Astrocyte (in vitro differentiated cells and primary cell): ENCODE data around the gene VPS41.

Source experiments
- EZH2 ChIP-seq: IDR thresholded peaks from 2 replicates; pipeline ENCODE4 v1.6.1; 2012; ENCODE audit warnings: mild to moderate bottlenecking, low read length, inconsistent platforms; ENCODE audit not compliant: insufficient read depth
- TF ChIP-seq, protein P1 (sequence below): IDR thresholded peaks from 2 replicates; pipeline ENCODE4 v1.5.1; 2011; ENCODE audit warnings: low read depth, mild to moderate bottlenecking, inconsistent platforms, low read length, moderate library complexity; ENCODE audit not compliant: insufficient read depth

DNA sequence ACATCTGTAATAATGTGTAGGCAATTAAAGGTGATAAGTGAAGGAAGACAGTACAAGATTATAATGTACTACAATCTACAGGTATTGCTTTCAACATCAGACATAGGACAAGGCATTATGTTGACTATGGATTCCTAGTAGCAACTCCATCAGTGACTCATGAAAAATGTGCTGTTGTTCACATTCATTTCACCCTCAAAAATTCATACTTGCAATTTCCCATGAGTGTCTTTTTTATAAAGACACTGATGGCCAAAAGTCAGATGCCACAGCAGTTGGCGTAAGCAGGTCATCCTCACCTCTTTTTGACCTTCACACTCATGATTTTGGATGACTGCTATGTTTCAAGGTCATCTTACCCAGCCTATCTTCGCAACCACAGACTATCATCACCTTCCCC is 177.8 kb downstream of the VPS41 start:
- TF ChIP-seq, protein P1, sequence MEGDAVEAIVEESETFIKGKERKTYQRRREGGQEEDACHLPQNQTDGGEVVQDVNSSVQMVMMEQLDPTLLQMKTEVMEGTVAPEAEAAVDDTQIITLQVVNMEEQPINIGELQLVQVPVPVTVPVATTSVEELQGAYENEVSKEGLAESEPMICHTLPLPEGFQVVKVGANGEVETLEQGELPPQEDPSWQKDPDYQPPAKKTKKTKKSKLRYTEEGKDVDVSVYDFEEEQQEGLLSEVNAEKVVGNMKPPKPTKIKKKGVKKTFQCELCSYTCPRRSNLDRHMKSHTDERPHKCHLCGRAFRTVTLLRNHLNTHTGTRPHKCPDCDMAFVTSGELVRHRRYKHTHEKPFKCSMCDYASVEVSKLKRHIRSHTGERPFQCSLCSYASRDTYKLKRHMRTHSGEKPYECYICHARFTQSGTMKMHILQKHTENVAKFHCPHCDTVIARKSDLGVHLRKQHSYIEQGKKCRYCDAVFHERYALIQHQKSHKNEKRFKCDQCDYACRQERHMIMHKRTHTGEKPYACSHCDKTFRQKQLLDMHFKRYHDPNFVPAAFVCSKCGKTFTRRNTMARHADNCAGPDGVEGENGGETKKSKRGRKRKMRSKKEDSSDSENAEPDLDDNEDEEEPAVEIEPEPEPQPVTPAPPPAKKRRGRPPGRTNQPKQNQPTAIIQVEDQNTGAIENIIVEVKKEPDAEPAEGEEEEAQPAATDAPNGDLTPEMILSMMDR, result no peak
- TF ChIP-seq EZH2, result no peak
